PC-9 (cell line): ENCODE data around the gene MLANA. TPM values are rescaled to one million over a fixed set of nuclear protein-coding genes. Genes with fewer than 3 reads are reported as not detected.
A peak's percentile ranks its signal among the peaks of the same experiment; 100 is the strongest.

ENCODE experiments used
- BruUV-seq: library from RNA; stranded (reverse); fragments of 400-500 nt; replicated peaks from 2 replicates; lab custom pipeline; 2021; lab: Mats Ljungman, UMichigan
- CTCF ChIA-PET: fragments of 300-600 bp; sonication (Branson Sonifier 250); formaldehyde crosslinking; loops from one replicate; lab custom pipeline; 2022; ENCODE audit warnings: antibody characterized with exemption; lab: Charles Lee
- POLR2A ChIA-PET: fragments of 300-600 bp; sonication (Branson Sonifier 250); formaldehyde crosslinking; loops from one replicate; lab custom pipeline; 2022; ENCODE audit warnings: antibody characterized with exemption; ENCODE audit not compliant: unreplicated experiment; lab: Charles Lee
- DNase-seq, 2 experiments: peaks; one replicate each; pipeline versions ENCODE4 v3.0.0 to v3.0.0-alpha.2; 2015 to 2022; ENCODE audit warnings: mixed read lengths in 1 of 2
- H2AFZ ChIP-seq: fragments of 200-600 bp; sonication (generic); 2 replicates; pipeline ENCODE4 v1.8.1; 2017; ENCODE audit warnings: antibody characterized with exemption
- H3F3A ChIP-seq: fragments of 200-600 bp; sonication (generic); 2 replicates; pipeline ENCODE4 v1.8.1; 2017; ENCODE audit warnings: antibody characterized with exemption, mild to moderate bottlenecking, low read depth; ENCODE audit not compliant: insufficient read depth
- H3K27ac ChIP-seq: fragments of 200-600 bp; sonication (generic); 2 replicates; pipeline ENCODE4 v1.6.1; 2016; ENCODE audit warnings: mixed run types
- H3K27me3 ChIP-seq: fragments of 200-600 bp; sonication (generic); 2 replicates; pipeline ENCODE4 v1.6.1; 2016; ENCODE audit warnings: low read depth, mixed run types; ENCODE audit not compliant: insufficient read depth
- H3K36me3 ChIP-seq: fragments of 200-600 bp; sonication (generic); 2 replicates; pipeline ENCODE4 v1.6.1; 2016; ENCODE audit warnings: low read depth, mixed run types
- H3K4me1 ChIP-seq: fragments of 200-600 bp; sonication (generic); replicated peaks from 2 replicates; pipeline ENCODE4 v1.6.1; 2016; ENCODE audit warnings: mixed run types; ENCODE audit not compliant: insufficient read depth
- H3K4me2 ChIP-seq: fragments of 200-600 bp; sonication (generic); 2 replicates; pipeline ENCODE4 v1.6.1; 2017; ENCODE audit warnings: mixed run types
- H3K4me3 ChIP-seq: fragments of 200-600 bp; sonication (generic); 2 replicates; pipeline ENCODE4 v1.6.1; 2016; ENCODE audit warnings: mixed run types
- H3K79me2 ChIP-seq: fragments of 200-600 bp; sonication (generic); 2 replicates; pipeline ENCODE4 v1.6.1; 2017; ENCODE audit warnings: low read depth, mixed run types
- H3K9me2 ChIP-seq: fragments of 200-600 bp; sonication (generic); 2 replicates; pipeline ENCODE4 v1.8.1; 2017; ENCODE audit warnings: mild to moderate bottlenecking; ENCODE audit not compliant: insufficient read depth
- H3K9me3 ChIP-seq: fragments of 200-600 bp; sonication (generic); 2 replicates; pipeline ENCODE4 v1.8.1; 2016; ENCODE audit warnings: low read depth; ENCODE audit not compliant: insufficient read depth
- H4K20me1 ChIP-seq: fragments of 200-600 bp; sonication (generic); 2 replicates; pipeline ENCODE4 v1.8.1; 2017; ENCODE audit not compliant: insufficient read depth
- CTCF ChIP-seq: fragments of 200-600 bp; sonication (generic); conservative IDR thresholded peaks from 2 replicates; pipeline ENCODE4 v1.6.1; 2017; ENCODE audit warnings: mixed run types, antibody characterized with exemption, mild to moderate bottlenecking, moderate library complexity
- EZH2 ChIP-seq: fragments of 200-600 bp; sonication (generic); IDR thresholded peaks from 2 replicates; pipeline ENCODE4 v1.8.0; 2017; ENCODE audit warnings: antibody characterized with exemption, low read depth
- intact Hi-C: fragments of 100-400 bp; cut with micrococcal nuclease; formaldehyde crosslinking; loops from one replicate; pipeline ENCODE4 v1.10.0; 2022; ENCODE audit not compliant: unreplicated experiment
- total RNA-seq: library from RNA; stranded (reverse); gene quantifications from 2 replicates; pipeline ENCODE4 v1.2.3, GENCODE V29; 2021

Gene MLANA
- total RNA-seq, 1 experiment from 2014 or later, result not detected

- Histone ChIP-seq H3K4me3 (peak overlapping the region; percentile 25; the same call in 1 of the 2 replicates), H3K79me2 (no peaks in the 10 kb centered on the region), H3K27ac (peak overlapping the region; percentile 99), H3K4me1 (peaks cover 83% of the 10 kb centered on the region), H3K4me2 (peak overlapping the region; percentile 71), H3K36me3 (peaks cover 10% of the 10 kb centered on the region), H3F3A (peaks cover 64% of the 10 kb centered on the region), H2AFZ (no peak overlapping the region), H3K9me2 (no peaks in the 10 kb centered on the region), H3K9me3 (0 out of 2 replicates have a peak, but pooled peaks cover 3% of the 10 kb centered on the region), H4K20me1 (no peaks in the 10 kb centered on the region), H3K27me3 (no peaks in the 10 kb centered on the region)
- DNase-seq, result peak in 1 of 2 experiments; percentile 86
- intact Hi-C loops, result loop anchor here (1.0 to 5.0 kb wide), 2 partner anchors 27 to 103 kb away; no protein-coding TSS in a partner anchor
- TF ChIP-seq CTCF (no peak), EZH2 (no peak)
- no TSS peak for BruUV-seq
- ChIA-PET POLR2A (interaction anchor here (0.7 kb wide), 1 partner anchor 19 kb away, joined by 6 read pairs; no protein-coding TSS in a partner anchor), CTCF (no interaction called here)
Measured at GRCh38 chr9:5843794-5844471, 46.8 kb upstream of the MLANA start.

- H3K9me3 ChIP-seq, result 0 out of 2 replicates have a peak, but pooled peaks cover 3% of the 10 kb centered on the region
- DNase-seq, result no peak
- peaks cover 55% of the 10 kb centered on the region for H3F3A ChIP-seq
- H3K9me2 ChIP-seq, result no peaks in the 10 kb centered on the region
- no peaks in the 10 kb centered on the region for H4K20me1 ChIP-seq
- peaks cover 78% of the 10 kb centered on the region for H3K4me1 ChIP-seq
- intact Hi-C loops, result no loop called here
- H2AFZ ChIP-seq, result no peak overlapping the region
- peak overlapping the region; percentile 99 for H3K27ac ChIP-seq
- ChIA-PET POLR2A (interaction anchor here (0.6 to 0.9 kb wide), 3 partner anchors 13 to 42 kb away, joined by 3 to 5 read pairs (median 5); no protein-coding TSS in a partner anchor), CTCF (no interaction called here)
- H3K79me2 ChIP-seq, result no peaks in the 10 kb centered on the region
- no TSS peak for BruUV-seq
- peak overlapping the region; percentile 59 for H3K4me2 ChIP-seq
- TF ChIP-seq EZH2, result no peak
- no peak for TF ChIP-seq CTCF
- no peak overlapping the region for H3K4me3 ChIP-seq
- peaks cover 10% of the 10 kb centered on the region for H3K36me3 ChIP-seq
- no peaks in the 10 kb centered on the region for H3K27me3 ChIP-seq
Measured at GRCh38 chr9:5845157-5845531, 45.5 kb upstream of the MLANA start.

GRCh38 chr9:5846096-5846495 lies 44.6 kb upstream of the MLANA start:
- ChIA-PET POLR2A (no interaction called here), CTCF (interaction anchor here (0.6 kb wide), 1 partner anchor 147 kb away, joined by 5 read pairs; no protein-coding TSS in a partner anchor)
- Histone ChIP-seq H3K27me3 (no peaks in the 10 kb centered on the region), H3K9me3 (0 out of 2 replicates have a peak, but pooled peaks cover 3% of the 10 kb centered on the region), H3K36me3 (peaks cover 7% of the 10 kb centered on the region), H3K27ac (peak overlapping the region; percentile 99), H3F3A (peaks cover 61% of the 10 kb centered on the region), H4K20me1 (no peaks in the 10 kb centered on the region), H3K4me2 (peak overlapping the region; percentile 59), H2AFZ (no peak overlapping the region), H3K9me2 (no peaks in the 10 kb centered on the region), H3K79me2 (no peaks in the 10 kb centered on the region), H3K4me3 (no peak overlapping the region), H3K4me1 (peaks cover 76% of the 10 kb centered on the region)
- DNase-seq, result no peak
- no peak for TF ChIP-seq CTCF
- TF ChIP-seq EZH2, result no peak
- BruUV-seq, result no TSS peak
- intact Hi-C loops, result no loop called here
